Ovary (tissue), 9 donors: ENCODE results near the gene KDM5A. TPM values are rescaled to one million over a fixed set of nuclear protein-coding genes. Genes with fewer than 3 reads are reported as not detected.
"Not testable (repeated sequence)": the region's sequence is repeated elsewhere in the genome, so short reads cannot be mapped to it uniquely, and the experiment has no call there.

Experiments used
- DNase-seq, 5 donors: peaks; one replicate each; pipeline ENCODE4 v3.0.0-alpha.2; 2019 to 2020
- H3K27ac ChIP-seq, 2 donors: fragments of 200-600 bp; one replicate each; pipeline versions ENCODE4 v1.5.1 to v1.8.0; 2019 to 2022
- H3K27me3 ChIP-seq: fragments of 200-600 bp; one replicate; pipeline ENCODE4 v1.8.0; 2022
- H3K36me3 ChIP-seq: fragments of 200-600 bp; sonication (generic); one replicate; pipeline ENCODE4 v1.5.1; 2019
- H3K4me1 ChIP-seq: one replicate; pipeline ENCODE4 v1.8.1; 2013; ENCODE audit warnings: mild to moderate bottlenecking, moderate library complexity; ENCODE audit not compliant: insufficient read depth
- H3K4me3 ChIP-seq: fragments of 200-600 bp; sonication (generic); one replicate; pipeline ENCODE4 v1.5.1; 2017
- H3K9me3 ChIP-seq, 2 donors: fragments of 200-600 bp in 1 of 2; sonication (generic) in 1 of 2; one replicate each; pipeline versions ENCODE4 v1.5.1 to v1.8.1; 2013 to 2019; ENCODE audit warnings: mild to moderate bottlenecking in 1 of 2, moderate library complexity in 1 of 2
- EP300 ChIP-seq: sonication (generic); formaldehyde crosslinking; IDR thresholded peaks from one replicate; pipeline ENCODE4 v1.6.1; 2017; ENCODE audit warnings: antibody characterized with exemption
- POLR2A ChIP-seq: fragments of 450-650 bp; IDR thresholded peaks from one replicate; pipeline ENCODE4 v1.6.1; 2017; ENCODE audit warnings: antibody characterized with exemption, mild to moderate bottlenecking, moderate library complexity
- WGBS, 3 donors: extraction: QIAGEN DNeasy Blood & Tissue Kit in 1 of 3; methylation state at CpG; one replicate each; pipeline versions ENCODE4 v1.1.5 to v1.1.7; 2013 to 2017; 5-methylcytosine and 5-hydroxymethylcytosine counted together
- intact Hi-C, 4 donors: fragments of 100-400 bp; cut with DNase I; formaldehyde crosslinking; loops; one replicate each; pipeline versions ENCODE4 v1.11.0 to v1.15.1; 2022 to 2023
- polyA plus RNA-seq, 2 donors: library from polyadenylated mRNA; stranded (reverse); fragments of 200-250 nt in 1 of 2; fragments of 350-450 nt in 1 of 2; fragmentation: Illumina TruSeq in 1 of 2; extraction: RNeasy Lipid Tissue Mini Kit (QIAGEN cat#74804) in 1 of 2; gene quantifications; one replicate each; pipeline ENCODE4 v1.2.3, GENCODE V29; 2013 to 2014
- total RNA-seq, 7 donors: library from RNA; depleted of rRNA in 2 of 7; stranded (reverse); fragments of >200 nt in 2 of 7; fragmentation: NEBNext Ultra II Directional in 3 of 7; extraction: Animal tissue kit (Norgen Biotek cat#: 25700) in 3 of 7; gene quantifications; one replicate each; pipeline versions ENCODE4 v1.1.0 to v1.2.4, GENCODE V29; 2016 to 2023
- TF ChIP-seq, protein P1 (sequence below), 3 donors: fragments of 450-650 bp in 2 of 3; fragments of 200-600 bp in 1 of 3; IDR thresholded peaks; one replicate each; pipeline versions ENCODE4 v1.5.1 to v1.8.0; 2016 to 2022; ENCODE audit warnings: antibody characterized with exemption in 3 of 3, mild to moderate bottlenecking in 1 of 3
- donor health status: DM: no; HTN: no; CAD: no; lungs with moderate emphysema.
- donor health status: DM: no; HTN: no; CAD: no.
- donor health status: Bipolar disorder and iron deficiency.
- donor health status: DM: yes; HTN: yes; CAD: no.
- donor health status: DM: no; HTN: no; CAD: no.
- donor health status: DM: yes; HTN: yes; CAD: no.

The KDM5A gene
- total and polyA plus RNA-seq, 9 donors, result 11.6 to 69.9 (median 56.5) TPM

DNA sequence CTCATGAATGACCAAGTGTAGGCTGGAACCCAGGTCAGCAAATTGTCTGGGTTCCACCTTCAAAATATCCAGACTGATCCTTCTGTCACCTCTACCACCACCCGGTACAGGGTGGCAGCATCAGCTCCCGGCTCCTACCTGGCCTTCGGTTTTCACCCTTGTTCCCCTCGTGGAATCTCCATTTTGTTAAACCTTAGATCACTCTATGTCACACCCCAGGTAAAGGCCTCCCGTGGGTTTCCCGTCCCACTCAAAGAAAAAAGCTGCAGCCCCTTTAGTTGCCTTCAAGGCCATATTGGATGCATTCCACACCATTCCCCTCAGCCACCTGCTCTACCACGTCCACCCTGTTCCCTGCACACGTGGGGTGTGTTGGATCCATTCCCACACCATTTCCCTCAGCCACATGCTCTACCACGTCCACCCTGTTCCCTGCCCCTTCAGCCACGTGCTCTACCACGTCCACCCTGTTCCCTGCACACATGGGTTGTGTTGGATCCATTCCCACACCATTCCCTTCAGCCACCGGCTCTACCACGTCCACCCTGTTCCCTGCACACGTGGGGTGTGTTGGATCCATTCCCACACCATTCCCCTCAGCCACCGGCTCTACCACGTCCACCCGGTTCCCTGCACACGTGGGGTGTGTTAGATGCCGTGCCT, 150.3 kb downstream of the KDM5A start:
- intact Hi-C loops, result no loop called here
- Histone ChIP-seq H3K36me3 (no peaks in the 10 kb centered on the region), H3K4me1 (no peaks in the 10 kb centered on the region), H3K27me3 (no peaks in the 10 kb centered on the region), H3K27ac (no peak overlapping the region), H3K4me3 (no peak overlapping the region), H3K9me3 (no peaks in the 10 kb centered on the region)
- WGBS, 3 donors, result 73 to 81% (median 76%) methylated on average over 19 of the region's 19 CpGs
- TF ChIP-seq, protein P1, sequence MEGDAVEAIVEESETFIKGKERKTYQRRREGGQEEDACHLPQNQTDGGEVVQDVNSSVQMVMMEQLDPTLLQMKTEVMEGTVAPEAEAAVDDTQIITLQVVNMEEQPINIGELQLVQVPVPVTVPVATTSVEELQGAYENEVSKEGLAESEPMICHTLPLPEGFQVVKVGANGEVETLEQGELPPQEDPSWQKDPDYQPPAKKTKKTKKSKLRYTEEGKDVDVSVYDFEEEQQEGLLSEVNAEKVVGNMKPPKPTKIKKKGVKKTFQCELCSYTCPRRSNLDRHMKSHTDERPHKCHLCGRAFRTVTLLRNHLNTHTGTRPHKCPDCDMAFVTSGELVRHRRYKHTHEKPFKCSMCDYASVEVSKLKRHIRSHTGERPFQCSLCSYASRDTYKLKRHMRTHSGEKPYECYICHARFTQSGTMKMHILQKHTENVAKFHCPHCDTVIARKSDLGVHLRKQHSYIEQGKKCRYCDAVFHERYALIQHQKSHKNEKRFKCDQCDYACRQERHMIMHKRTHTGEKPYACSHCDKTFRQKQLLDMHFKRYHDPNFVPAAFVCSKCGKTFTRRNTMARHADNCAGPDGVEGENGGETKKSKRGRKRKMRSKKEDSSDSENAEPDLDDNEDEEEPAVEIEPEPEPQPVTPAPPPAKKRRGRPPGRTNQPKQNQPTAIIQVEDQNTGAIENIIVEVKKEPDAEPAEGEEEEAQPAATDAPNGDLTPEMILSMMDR (IDR thresholded peaks at IDR 0.05), result no peak
- TF ChIP-seq POLR2A, result no peak
- DNase-seq, result no peak

DNA sequence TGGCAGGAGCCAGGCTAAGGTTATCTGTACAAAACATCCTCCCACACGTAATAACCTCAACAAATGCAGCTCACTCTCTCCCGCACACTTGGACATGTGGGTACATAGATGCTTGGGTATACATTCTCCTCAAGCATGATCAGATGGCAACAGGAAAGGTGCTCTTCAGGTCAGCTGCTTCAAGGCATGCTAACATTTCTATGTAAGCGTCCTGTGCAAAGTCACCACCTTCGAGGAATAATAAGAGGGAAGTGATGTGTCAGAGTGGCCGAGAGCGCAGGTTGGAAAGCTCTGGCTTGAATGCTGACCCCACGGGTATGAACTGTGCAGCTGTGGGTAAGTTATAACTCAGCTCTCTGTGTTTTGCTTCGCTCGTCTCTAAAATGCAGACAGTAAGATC, 151.0 kb downstream of the KDM5A start:
- WGBS, 3 donors, result 62 to 75% (median 69%) methylated on average over 9 of the region's 9 CpGs
- intact Hi-C loops, result no loop called here
- no peak overlapping the region for H3K4me3 ChIP-seq
- DNase-seq, result no peak
- no peaks in the 10 kb centered on the region for H3K9me3 ChIP-seq
- no peaks in the 10 kb centered on the region for H3K4me1 ChIP-seq
- H3K27ac ChIP-seq, result no peak overlapping the region
- TF ChIP-seq POLR2A, result no peak
- TF ChIP-seq, protein P1 (IDR thresholded peaks at IDR 0.05), result no peak
- TF ChIP-seq EP300, result no peak
- no peaks in the 10 kb centered on the region for H3K36me3 ChIP-seq
- no peaks in the 10 kb centered on the region for H3K27me3 ChIP-seq

DNA sequence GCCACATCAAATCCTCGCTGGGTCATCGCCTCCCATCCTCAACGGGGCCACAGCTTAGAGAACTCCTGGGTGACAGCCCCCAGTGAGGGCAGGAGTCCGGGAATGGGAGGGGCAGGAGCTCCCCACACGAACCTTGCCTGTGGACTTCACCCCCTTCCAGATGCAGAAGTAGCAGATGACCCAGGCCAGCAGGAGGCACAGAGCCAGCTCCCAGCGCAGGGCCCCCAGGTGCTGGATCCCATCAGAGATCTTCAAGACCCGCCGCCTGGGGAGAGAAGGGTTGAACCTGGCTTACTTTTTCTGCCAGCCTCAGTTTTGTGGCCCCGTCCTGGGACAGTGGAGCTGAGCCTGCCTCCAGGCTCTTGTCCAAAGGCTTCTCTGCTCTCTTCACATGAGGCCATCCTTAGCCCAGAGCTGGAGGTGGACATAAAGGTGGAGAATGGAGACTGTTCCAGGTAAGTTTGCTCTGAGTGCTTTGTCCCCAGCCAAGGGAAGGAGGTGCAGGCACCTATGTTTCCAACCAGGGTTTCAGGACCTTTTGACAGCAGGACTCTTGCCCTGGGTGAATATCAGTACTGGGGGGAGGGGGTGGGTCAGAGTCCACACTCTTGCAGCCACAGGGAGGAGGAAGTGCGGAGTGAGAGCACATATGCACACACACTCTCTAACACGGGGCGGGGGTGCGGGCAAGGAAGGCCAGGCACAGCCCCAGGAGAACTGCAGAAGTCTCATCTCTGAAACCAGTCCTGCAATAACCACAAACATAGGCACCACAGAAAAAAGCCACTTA, 151.9 kb downstream of the KDM5A start:
- intact Hi-C loops, result no loop called here
- no peak overlapping the region for H3K27ac ChIP-seq
- no peak for DNase-seq
- WGBS, 3 donors, result 82 to 89% (median 84%) methylated on average over 13 of the region's 13 CpGs
- H3K4me3 ChIP-seq, result no peak overlapping the region
- no peaks in the 10 kb centered on the region for H3K27me3 ChIP-seq
- H3K36me3 ChIP-seq, result no peaks in the 10 kb centered on the region
- no peak for TF ChIP-seq POLR2A
- TF ChIP-seq, protein P1 (IDR thresholded peaks at IDR 0.05), result no peak
- no peaks in the 10 kb centered on the region for H3K9me3 ChIP-seq
- no peaks in the 10 kb centered on the region for H3K4me1 ChIP-seq

DNA sequence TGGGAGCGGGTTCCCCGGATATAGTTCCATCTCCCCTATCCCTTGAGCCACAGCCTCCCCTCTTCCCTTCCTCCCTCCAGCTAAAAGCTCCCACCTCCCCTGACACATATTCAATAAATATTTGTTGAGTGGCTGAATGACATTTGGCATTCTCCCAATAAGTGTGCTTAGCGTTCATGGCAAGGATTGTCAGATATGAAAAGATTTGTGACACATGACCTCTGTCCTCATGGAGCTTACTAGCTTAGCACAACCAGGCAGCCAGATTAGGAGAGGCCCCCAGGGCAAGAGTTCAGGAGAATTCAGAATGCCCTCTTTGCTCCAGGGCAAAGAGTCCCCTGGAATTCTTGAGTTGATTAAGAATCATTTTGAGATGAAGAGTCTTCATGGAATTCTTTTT, 152.7 kb downstream of the KDM5A start:
- intact Hi-C loops, result no loop called here
- Histone ChIP-seq H3K9me3 (no peaks in the 10 kb centered on the region), H3K36me3 (no peaks in the 10 kb centered on the region), H3K4me3 (no peak overlapping the region), H3K27ac (no peak overlapping the region), H3K27me3 (no peaks in the 10 kb centered on the region), H3K4me1 (no peaks in the 10 kb centered on the region)
- TF ChIP-seq, protein P1 (IDR thresholded peaks at IDR 0.05), result no peak
- TF ChIP-seq POLR2A, result no peak
- no peak for TF ChIP-seq EP300
- DNase-seq, result no peak
- 71 to 75% (median 75%) methylated on average over 3 of the region's 3 CpGs for WGBS, 3 donors

DNA sequence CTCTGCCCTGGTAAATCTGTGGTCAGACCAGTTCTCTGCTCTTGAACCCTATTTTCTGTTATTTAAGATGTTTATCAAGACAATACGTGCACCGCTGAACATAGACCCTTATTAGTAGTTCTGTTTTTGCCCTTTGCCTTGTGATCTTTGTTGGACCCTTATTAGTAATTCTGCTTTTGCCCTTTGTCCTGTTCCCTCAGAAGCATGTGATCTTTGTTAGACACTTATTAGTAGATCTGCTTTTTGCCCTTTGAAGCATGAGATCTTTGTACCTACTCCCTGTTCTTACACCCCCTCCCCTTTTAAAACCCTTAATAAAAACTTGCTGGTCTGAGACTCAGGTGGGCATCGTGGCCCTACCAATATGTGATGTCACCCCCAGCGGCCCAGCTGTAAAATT, 153.2 kb downstream of the KDM5A start:
- H3K27me3 ChIP-seq, intact Hi-C loops, H3K4me3 ChIP-seq, H3K27ac ChIP-seq, H3K9me3 ChIP-seq, H3K4me1 ChIP-seq, DNase-seq, H3K36me3 ChIP-seq: not testable (repeated sequence)
- WGBS, 3 donors, result 81 to 94% (median 90%) methylated on average over 4 of the region's 4 CpGs
